ENCODE results near the gene OR51V1.
"Not testable (repeated sequence)": the region's sequence is repeated elsewhere in the genome, so short reads cannot be mapped to it uniquely, and the experiment has no call there.

The OR51V1 gene

DNA sequence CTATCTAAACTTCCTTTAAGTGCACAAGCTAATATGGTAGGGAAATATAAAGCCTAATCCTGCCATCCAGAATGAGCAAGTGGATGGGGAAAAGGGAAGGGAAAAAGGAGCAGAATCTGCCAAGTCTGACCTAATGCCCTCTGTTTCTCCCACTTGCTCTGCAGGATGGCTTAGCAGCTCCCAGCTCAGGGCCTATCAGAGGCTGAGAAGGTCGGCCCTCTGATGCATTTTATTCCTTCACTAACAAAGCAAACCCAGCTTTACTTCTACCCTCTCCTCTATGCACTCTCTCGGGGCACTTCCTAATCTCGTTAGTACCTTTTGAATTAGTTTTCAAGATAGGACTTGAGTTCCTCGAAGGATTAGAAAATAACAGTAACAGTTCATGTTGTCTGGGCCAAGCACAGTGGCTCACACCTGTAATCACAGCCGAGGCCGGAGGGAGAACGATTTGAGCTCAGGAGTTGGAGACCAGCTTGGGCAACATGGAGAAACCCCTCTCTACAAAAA lies 9.9 kb upstream of the OR51V1 start:
- no peaks in the 10 kb centered on the region for H3K36me3 Mint-ChIP-seq
- no peaks in the 10 kb centered on the region for H3K4me1 Mint-ChIP-seq
- no peak overlapping the region for H3K27ac Mint-ChIP-seq
- no peaks in the 10 kb centered on the region for H3K27me3 Mint-ChIP-seq
- H3K4me3 Mint-ChIP-seq, result no peak overlapping the region
- no peaks in the 10 kb centered on the region for H3K9me3 Mint-ChIP-seq

- Mint-ChIP-seq H3K4me1 (no peaks in the 10 kb centered on the region), H3K4me3 (no peak overlapping the region), H3K36me3 (no peaks in the 10 kb centered on the region), H3K27ac (no peak overlapping the region), H3K9me3 (no peaks in the 10 kb centered on the region), H3K27me3 (no peaks in the 10 kb centered on the region)
Observed at GRCh38 chr11:5204787-5205186, 4.3 kb upstream of the OR51V1 start.

DNA sequence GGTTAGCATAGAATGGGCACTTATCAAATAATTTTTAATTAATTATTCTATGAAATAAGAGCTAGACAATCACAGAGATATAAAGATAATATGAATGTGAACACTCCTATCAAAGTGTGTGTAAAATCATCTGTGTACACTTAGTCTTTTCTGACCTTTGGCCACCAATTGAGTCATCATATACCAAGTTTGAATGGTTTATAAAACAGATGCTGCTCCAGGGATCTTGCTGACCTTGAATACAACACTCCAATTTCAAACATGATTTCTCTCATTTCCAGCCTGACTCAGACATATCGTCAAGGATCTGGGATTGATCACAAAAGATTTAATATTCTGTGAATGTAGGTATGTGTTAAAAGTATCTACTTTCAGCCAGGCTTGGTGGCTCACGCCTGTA lies 2.9 kb upstream of the OR51V1 start:
- Mint-ChIP-seq H3K27me3 (no peaks in the 10 kb centered on the region), H3K9me3 (no peaks in the 10 kb centered on the region), H3K27ac (no peak overlapping the region), H3K36me3 (no peaks in the 10 kb centered on the region), H3K4me3 (no peak overlapping the region), H3K4me1 (no peaks in the 10 kb centered on the region)

- H3K4me3 Mint-ChIP-seq, result no peak overlapping the region
- H3K27ac Mint-ChIP-seq, result no peak overlapping the region
- no peaks in the 10 kb centered on the region for H3K36me3 Mint-ChIP-seq
- H3K9me3 Mint-ChIP-seq, result peaks cover 1% of the 10 kb centered on the region
- H3K4me1 Mint-ChIP-seq, result no peaks in the 10 kb centered on the region
- no peaks in the 10 kb centered on the region for H3K27me3 Mint-ChIP-seq
Observed at GRCh38 chr11:5198285-5198684, 2.2 kb downstream of the OR51V1 start.

DNA sequence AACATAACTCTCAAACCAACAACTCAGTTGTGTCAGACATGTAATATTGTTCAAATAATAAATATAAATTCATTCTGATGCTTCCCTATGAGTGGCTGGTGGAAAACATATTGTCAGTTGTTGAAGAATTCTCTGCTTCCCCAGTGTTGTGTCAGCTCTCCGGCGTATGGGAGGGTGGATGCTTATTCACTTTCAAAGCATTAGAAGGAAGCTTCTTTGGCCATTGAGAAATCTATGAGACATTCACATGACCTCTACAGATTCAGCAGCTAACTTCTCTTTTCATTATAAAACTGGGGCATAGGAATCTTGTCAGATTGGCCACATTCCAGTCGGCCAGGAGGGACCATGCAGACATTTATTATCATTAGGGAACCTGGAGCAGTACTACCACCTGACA lies 2.9 kb downstream of the OR51V1 start:
- Mint-ChIP-seq H3K4me3 (no peak overlapping the region), H3K36me3 (no peaks in the 10 kb centered on the region), H3K27me3 (no peaks in the 10 kb centered on the region), H3K4me1 (no peaks in the 10 kb centered on the region), H3K9me3 (peaks cover 6% of the 10 kb centered on the region), H3K27ac (no peak overlapping the region)

DNA sequence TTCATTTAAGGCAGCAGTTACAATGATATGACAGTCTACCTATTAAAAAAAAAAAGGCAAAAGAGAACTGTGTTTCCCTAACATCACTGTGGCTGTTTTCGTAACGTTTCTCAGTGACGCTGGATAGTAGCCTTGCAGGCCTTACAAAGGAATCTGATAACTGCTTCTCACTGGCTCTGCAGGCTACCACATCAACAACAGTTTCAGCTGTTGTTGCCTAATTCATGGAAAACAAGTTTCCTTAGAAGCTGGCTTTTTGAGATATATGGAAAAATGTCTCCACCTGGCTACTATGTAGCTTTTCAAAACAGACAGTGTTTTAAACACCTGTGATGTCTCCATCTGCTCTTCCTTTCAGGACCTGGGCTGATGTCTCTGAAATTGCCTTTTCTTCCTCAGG lies 3.8 kb downstream of the OR51V1 start:
- H3K9me3 Mint-ChIP-seq, result peaks cover 6% of the 10 kb centered on the region
- H3K4me1 Mint-ChIP-seq, result no peaks in the 10 kb centered on the region
- H3K36me3 Mint-ChIP-seq, result no peaks in the 10 kb centered on the region
- H3K27ac Mint-ChIP-seq, result no peak overlapping the region
- H3K27me3 Mint-ChIP-seq, result no peaks in the 10 kb centered on the region
- no peak overlapping the region for H3K4me3 Mint-ChIP-seq

DNA sequence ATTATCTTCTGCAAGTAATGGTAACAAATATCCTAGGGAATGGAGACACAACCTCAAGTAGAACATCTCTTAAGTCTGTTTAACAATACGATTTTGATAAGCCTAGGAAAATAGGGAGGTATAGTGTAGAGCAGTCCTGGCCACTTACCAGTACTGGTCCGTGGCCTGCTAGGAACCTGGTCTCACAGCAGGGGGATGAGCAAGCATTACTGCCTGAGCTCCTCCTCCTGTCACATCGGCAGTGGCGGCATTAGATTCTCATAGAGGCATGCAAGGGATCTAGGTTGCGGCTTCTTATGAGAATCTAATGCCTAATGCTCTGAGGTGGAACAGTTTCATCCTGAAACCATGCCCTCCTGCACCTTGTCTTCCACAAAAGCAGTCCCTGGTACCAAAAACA lies 4.4 kb downstream of the OR51V1 start:
- Mint-ChIP-seq H3K27ac (no peak overlapping the region), H3K4me1 (no peaks in the 10 kb centered on the region), H3K27me3 (no peaks in the 10 kb centered on the region), H3K4me3 (no peak overlapping the region), H3K36me3 (no peaks in the 10 kb centered on the region), H3K9me3 (peaks cover 6% of the 10 kb centered on the region)

- no peaks in the 10 kb centered on the region for H3K4me1 Mint-ChIP-seq
- H3K9me3 Mint-ChIP-seq, result peaks cover 6% of the 10 kb centered on the region
- peaks cover 1% of the 10 kb centered on the region for H3K27me3 Mint-ChIP-seq
- H3K27ac Mint-ChIP-seq, result no peak overlapping the region
- no peaks in the 10 kb centered on the region for H3K36me3 Mint-ChIP-seq
- H3K4me3 Mint-ChIP-seq, result no peak overlapping the region
Observed at GRCh38 chr11:5192738-5193137, 7.7 kb downstream of the OR51V1 start.

DNA sequence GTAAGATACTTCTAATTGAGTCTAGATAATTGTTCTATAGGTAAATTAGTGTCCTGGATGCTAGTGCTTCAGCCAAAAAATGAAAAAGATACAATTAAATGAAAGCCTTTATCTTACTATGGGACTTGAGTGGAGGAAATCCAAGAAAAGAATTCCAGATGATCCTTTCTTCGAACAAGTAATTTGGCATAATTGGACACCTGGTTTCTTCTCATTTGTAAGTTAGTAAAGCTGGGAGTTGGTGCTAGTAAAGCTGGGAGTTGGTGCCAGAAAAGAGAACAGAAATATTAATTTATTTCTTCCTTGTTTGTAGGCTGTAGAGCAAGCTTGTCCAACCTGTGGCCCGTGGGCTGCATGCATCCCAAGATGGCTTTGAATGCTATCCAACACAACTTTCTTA lies 12.3 kb downstream of the OR51V1 start:
- Mint-ChIP-seq H3K27me3 (peaks cover 3% of the 10 kb centered on the region), H3K9me3 (peaks cover 4% of the 10 kb centered on the region), H3K36me3 (no peaks in the 10 kb centered on the region), H3K4me3 (no peak overlapping the region), H3K27ac (no peak overlapping the region), H3K4me1 (no peaks in the 10 kb centered on the region)

GRCh38 chr11:5178046-5178837 lies 22.2 kb downstream of the OR51V1 start:
- peaks cover 2% of the 10 kb centered on the region for H3K27me3 Mint-ChIP-seq
- no peak overlapping the region for H3K27ac Mint-ChIP-seq
- no peaks in the 10 kb centered on the region for H3K36me3 Mint-ChIP-seq
- H3K4me1 Mint-ChIP-seq, result no peaks in the 10 kb centered on the region
- H3K9me3 Mint-ChIP-seq, result no peaks in the 10 kb centered on the region
- no peak overlapping the region for H3K4me3 Mint-ChIP-seq

DNA sequence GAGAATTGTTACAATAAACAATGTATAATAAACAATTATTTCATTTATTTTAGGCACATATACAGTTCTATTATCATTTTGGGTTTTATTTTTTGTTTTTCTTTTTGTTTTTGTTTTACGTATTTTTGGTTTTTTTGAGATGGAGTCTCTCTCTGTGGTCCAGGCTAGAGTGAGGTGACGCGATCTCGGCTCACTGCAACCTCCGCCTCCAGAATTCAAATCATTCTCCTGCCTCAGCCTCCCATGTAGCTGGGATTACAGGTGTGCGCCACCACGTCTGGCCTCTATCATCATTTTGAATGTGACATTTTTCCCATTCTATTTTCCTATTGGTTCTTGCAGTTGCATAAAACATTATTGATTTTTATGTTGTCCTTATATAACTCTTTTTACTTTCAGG lies 25.5 kb downstream of the OR51V1 start:
- H3K4me1 Mint-ChIP-seq, result no peaks in the 10 kb centered on the region
- H3K27me3 Mint-ChIP-seq, result peaks cover 2% of the 10 kb centered on the region
- H3K36me3 Mint-ChIP-seq, result no peaks in the 10 kb centered on the region
- no peak overlapping the region for H3K27ac Mint-ChIP-seq
- H3K9me3 Mint-ChIP-seq, result no peaks in the 10 kb centered on the region
- no peak overlapping the region for H3K4me3 Mint-ChIP-seq

DNA sequence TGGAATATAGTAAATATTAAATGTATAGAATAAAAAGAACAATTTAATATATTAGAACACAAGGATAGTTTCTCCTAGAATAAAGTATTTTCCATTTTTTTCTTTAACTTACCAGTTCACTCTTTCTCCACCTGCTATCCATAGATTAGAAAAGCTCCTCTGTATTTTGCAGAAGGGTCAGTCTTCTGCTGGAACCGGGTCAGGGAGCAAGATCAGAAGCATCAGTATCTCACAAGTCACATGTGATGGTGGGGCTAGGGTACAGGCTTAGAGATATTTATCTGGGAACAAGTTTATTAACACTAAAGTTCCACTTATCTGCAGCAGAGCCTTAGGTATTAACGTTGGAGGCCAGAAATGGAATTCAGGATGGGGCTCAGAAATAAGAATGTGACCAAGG lies 28.6 kb downstream of the OR51V1 start:
- Mint-ChIP-seq H3K27me3 (no peaks in the 10 kb centered on the region), H3K9me3 (no peaks in the 10 kb centered on the region), H3K4me3 (no peak overlapping the region), H3K4me1 (no peaks in the 10 kb centered on the region), H3K36me3 (no peaks in the 10 kb centered on the region), H3K27ac (no peak overlapping the region)

DNA sequence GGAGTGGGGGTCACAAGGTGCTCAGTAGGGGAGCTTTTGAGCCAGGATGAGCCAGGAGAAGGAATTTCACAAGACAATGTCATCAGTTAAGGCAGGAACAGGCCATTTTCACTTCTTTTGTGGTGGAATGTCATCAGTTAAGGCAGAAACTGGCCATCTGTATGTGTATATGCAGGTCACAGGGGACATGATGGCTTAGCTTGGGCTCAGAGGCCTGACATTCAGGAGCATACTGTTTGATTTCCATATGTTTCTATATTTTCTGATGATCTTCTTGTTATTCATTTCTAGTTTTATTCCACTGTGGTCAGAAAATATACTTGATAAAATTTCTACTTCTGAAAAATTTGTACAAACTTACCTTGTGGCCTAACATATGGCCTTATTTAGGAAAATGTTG lies 34.6 kb downstream of the OR51V1 start:
- H3K27ac Mint-ChIP-seq, H3K9me3 Mint-ChIP-seq, H3K27me3 Mint-ChIP-seq, H3K4me1 Mint-ChIP-seq, H3K4me3 Mint-ChIP-seq, H3K36me3 Mint-ChIP-seq: not testable (repeated sequence)

GRCh38 chr11:5164807-5165206 lies 35.7 kb downstream of the OR51V1 start:
- H3K36me3 Mint-ChIP-seq, H3K27me3 Mint-ChIP-seq, H3K4me1 Mint-ChIP-seq, H3K9me3 Mint-ChIP-seq, H3K4me3 Mint-ChIP-seq, H3K27ac Mint-ChIP-seq: not testable (repeated sequence)

- not testable (repeated sequence) for H3K4me3 Mint-ChIP-seq, H3K27ac Mint-ChIP-seq, H3K4me1 Mint-ChIP-seq, H3K27me3 Mint-ChIP-seq, H3K36me3 Mint-ChIP-seq, H3K9me3 Mint-ChIP-seq
Observed at GRCh38 chr11:5161045-5161444, 39.4 kb downstream of the OR51V1 start.

DNA sequence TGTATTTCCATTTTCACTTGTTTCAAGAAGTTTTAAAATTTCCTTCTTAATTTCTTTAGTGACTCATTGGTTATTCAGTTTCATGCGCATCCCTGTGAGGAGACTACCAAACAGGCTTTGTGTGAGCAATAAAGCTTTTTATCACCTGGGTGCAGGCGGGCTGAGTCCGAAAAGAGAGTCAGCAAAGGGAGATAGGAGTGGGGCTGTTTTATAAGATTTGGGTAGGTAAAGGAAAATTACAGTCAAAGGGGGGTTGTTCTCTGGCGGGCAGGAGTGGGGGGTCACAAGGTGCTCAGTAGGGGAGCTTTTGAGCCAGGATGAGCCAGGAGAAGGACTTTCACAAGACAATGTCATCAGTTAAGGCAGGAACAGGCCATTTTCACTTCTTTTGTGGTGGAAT lies 40.3 kb downstream of the OR51V1 start:
- H3K27ac Mint-ChIP-seq, H3K27me3 Mint-ChIP-seq, H3K36me3 Mint-ChIP-seq, H3K4me3 Mint-ChIP-seq, H3K9me3 Mint-ChIP-seq, H3K4me1 Mint-ChIP-seq: not testable (repeated sequence)

DNA sequence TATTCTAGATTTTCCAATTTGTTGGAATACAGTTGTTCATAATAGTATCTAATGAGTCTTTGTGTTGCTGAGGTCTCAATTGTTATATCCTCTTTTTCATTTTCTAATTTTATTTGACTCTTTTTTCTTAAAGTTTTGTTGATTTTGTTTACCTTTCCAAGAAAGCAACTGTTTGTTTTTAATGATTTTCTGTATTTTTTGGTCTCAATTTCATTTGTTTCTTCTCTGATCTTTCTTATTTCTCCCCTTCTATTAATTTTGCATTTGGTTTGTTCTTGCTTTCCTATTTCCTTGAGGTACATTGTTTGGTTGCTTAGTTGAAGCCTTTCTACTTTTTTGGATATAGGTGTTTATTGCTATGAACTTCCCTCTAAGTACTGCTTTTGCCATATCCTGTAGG lies 40.7 kb downstream of the OR51V1 start:
- no peaks in the 10 kb centered on the region for H3K36me3 Mint-ChIP-seq
- H3K27ac Mint-ChIP-seq, result no peak overlapping the region
- H3K4me3 Mint-ChIP-seq, result no peak overlapping the region
- peaks cover 7% of the 10 kb centered on the region for H3K27me3 Mint-ChIP-seq
- no peaks in the 10 kb centered on the region for H3K9me3 Mint-ChIP-seq
- H3K4me1 Mint-ChIP-seq, result no peaks in the 10 kb centered on the region
